Hematopoietic multipotent progenitor cell (in vitro differentiated cells): ENCODE data around the gene FTH1. TPM values are rescaled to one million over a fixed set of nuclear protein-coding genes. Genes with fewer than 3 reads are reported as not detected.

Experiments used
- DNase-seq, 3 donors: peaks; one replicate each; pipeline ENCODE4 v3.0.0-alpha.2; 2011 to 2015; ENCODE audit warnings: low read depth in 2 of 3, low spot score in 2 of 3
- small RNA-seq: library from RNA; depleted of rRNA; stranded (forward); fragments of <200 nt; gene quantifications from one replicate; pipeline ENCODE3, GENCODE V24; 2012
- total RNA-seq: library from RNA; depleted of rRNA; stranded (reverse); fragments of >200 nt; gene quantifications from one replicate; pipeline ENCODE4 v1.2.3, GENCODE V29; 2012

Gene FTH1
- total RNA-seq, 1 donor, result 500 TPM

- no peak for DNase-seq
Measured at GRCh38 chr11:61918251-61918937, 49.0 kb downstream of the FTH1 start.

GRCh38 chr11:61917334-61918109 lies 49.9 kb downstream of the FTH1 start, which contains the start of gene RAB3IL1:
Gene RAB3IL1 (minus strand): TSS chr11:61917566. CDS start chr11:61917367, 199 bp downstream.
- DNase-seq, result no peak

- no peak for DNase-seq
Measured at GRCh38 chr11:61916737-61917333, 50.6 kb downstream of the FTH1 start.

- DNase-seq, result no peak
Measured at GRCh38 chr11:61914471-61915171, 52.8 kb downstream of the FTH1 start.

Small RNA genes within 50 kb of the gene (small RNA-seq; reads per million reads assigned to genes)
- not detected for gene RNU6-1243P

Other genes with a start within 250 kb of the FTH1 start
- 0.27 TPM for gene MYRF, start 215.0 kb downstream of the FTH1 start, total RNA-seq
- 96.7 TPM for gene TMEM258, start 175.0 kb downstream of the FTH1 start, total RNA-seq
- 31.5 TPM for gene FEN1, start 174.7 kb downstream of the FTH1 start, total RNA-seq
- 61.1 TPM for gene FADS1, start 150.6 kb downstream of the FTH1 start, total RNA-seq
- 110 TPM for gene FADS2, start 139.3 kb downstream of the FTH1 start, total RNA-seq
- 52.2 TPM for gene FADS3, start 76.1 kb downstream of the FTH1 start, total RNA-seq
- 0.54 TPM for gene RAB3IL1, start 50.1 kb downstream of the FTH1 start, total RNA-seq
- 1.9 TPM for gene BEST1, start 17.3 kb downstream of the FTH1 start, total RNA-seq
- 27.7 TPM for gene INCENP, start 156.4 kb upstream of the FTH1 start, total RNA-seq
- not detected for gene SCGB1D1, start 222.6 kb upstream of the FTH1 start, total RNA-seq
- gene SCGB2A1, start 241.0 kb upstream of the FTH1 start, total RNA-seq, result not detected